Measurements from ENCODE around the gene CACNA2D1.

CACNA2D1 gene

GRCh38 chr7:81960026-81960425 is 483.6 kb downstream of the CACNA2D1 start:
- DNase-seq (ENCODE audit: low read depth), result no peak

DNA sequence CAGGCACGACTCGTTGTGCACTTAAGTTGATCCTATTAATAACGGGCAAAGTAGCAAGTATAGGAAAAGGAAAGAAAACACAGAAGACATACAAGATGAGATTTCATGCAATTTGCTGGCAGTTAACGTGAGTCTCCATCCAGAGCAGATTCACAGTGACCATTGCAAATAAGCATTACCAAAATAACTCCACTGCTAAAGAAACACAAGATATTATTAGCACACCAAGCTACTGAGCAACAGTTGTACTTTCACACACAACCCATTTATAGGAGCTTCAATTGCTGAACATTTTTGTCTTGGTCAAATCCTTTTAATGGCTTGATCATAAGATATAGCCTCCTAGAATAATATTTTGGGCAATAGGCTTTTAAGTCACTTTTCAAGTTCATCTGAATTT is 486.1 kb downstream of the CACNA2D1 start:
- no peak for DNase-seq (ENCODE audit: low read depth)

GRCh38 chr7:81956520-81956919 is 487.1 kb downstream of the CACNA2D1 start:
- no peak for DNase-seq (ENCODE audit: low read depth)

GRCh38 chr7:81949306-81949705 is 494.3 kb downstream of the CACNA2D1 start:
- DNase-seq (ENCODE audit: low read depth), result no peak

- DNase-seq (ENCODE audit: low read depth), result no peak
Measured at GRCh38 chr7:81944058-81944457, 499.5 kb downstream of the CACNA2D1 start.

DNA sequence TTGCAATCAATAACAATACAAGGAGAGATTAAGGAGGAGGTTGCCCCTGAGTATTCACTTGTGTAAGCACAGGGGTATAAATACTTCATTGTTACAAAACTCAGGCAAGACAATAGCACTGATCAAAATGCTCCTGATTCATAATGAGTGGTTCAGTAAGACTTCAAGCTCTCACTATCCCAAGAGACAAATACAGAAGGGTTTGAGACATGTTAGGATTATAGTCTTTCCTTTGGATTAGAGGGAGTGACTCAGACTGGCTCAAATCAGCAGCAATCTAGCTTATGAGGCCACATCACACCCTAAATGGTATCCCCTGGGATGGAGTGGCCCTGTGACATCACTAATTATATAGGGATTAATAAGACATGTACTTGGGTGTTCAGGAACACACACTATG is 506.5 kb downstream of the CACNA2D1 start:
- DNase-seq (ENCODE audit: low read depth), result no peak

GRCh38 chr7:81934596-81935301 is 508.8 kb downstream of the CACNA2D1 start:
- DNase-seq (ENCODE audit: low read depth), result no peak

DNA sequence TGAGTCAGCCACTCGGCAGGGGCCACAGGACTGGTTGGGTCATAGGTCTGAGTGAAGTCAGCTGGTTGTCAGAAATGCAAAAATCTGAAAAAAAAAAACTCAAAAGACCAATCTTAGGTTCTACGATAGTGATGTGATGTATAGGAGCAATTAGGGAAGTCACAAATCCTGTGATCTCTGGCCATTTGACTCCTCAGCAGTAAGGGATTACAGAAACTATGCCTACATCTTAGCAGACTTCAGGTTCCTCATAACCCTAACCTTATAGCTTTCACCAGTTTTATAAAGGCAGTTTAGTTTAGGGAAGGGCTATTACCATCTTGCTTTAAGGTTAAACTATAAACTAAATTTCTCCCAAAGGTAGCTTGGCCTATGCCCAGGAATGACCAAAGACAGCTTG is 510.6 kb downstream of the CACNA2D1 start:
- no peak for DNase-seq (ENCODE audit: low read depth)

GRCh38 chr7:81929386-81929785 is 514.2 kb downstream of the CACNA2D1 start:
- DNase-seq (ENCODE audit: low read depth), result no peak

GRCh38 chr7:81926154-81926553 is 517.4 kb downstream of the CACNA2D1 start:
- no peak for DNase-seq (ENCODE audit: low read depth)

- DNase-seq (ENCODE audit: low read depth), result no peak
Measured at GRCh38 chr7:81925530-81925929, 518.0 kb downstream of the CACNA2D1 start.

GRCh38 chr7:81924494-81924893 is 519.1 kb downstream of the CACNA2D1 start:
- DNase-seq (ENCODE audit: low read depth), result no peak

- DNase-seq (ENCODE audit: low read depth), result no peak
Measured at GRCh38 chr7:81919494-81919893, 524.1 kb downstream of the CACNA2D1 start.

GRCh38 chr7:81908220-81908619 is 535.4 kb downstream of the CACNA2D1 start:
- no peak for DNase-seq (ENCODE audit: low read depth)

GRCh38 chr7:81903115-81903514 is 540.5 kb downstream of the CACNA2D1 start:
- no peak for DNase-seq (ENCODE audit: low read depth)

GRCh38 chr7:81902536-81902935 is 541.0 kb downstream of the CACNA2D1 start:
- DNase-seq (ENCODE audit: low read depth), result no peak
